ENCODE results near the gene MTHFD2L. TPM values are rescaled to one million over a fixed set of nuclear protein-coding genes. Genes with fewer than 3 reads are reported as not detected.

Gene MTHFD2L
- total and polyA plus RNA-seq, 10 of the 15 experiments (the other 5 are each of a cell fraction or from before 2014, with no cell fraction given) = 4.8 to 25.4 (median 14.4) TPM

GRCh38 chr4:74297539-74297938, 139.6 kb downstream of the MTHFD2L start:
- no peak for TF ChIP-seq SREBF1 (IDR thresholded peaks at IDR 0.05; ENCODE audit: low read length)
- TF ChIP-seq EED (IDR thresholded peaks at IDR 0.05; ENCODE audit: low read depth) = no peak
- no peak for TF ChIP-seq CHD1 (IDR thresholded peaks at IDR 0.05; ENCODE audit: low read depth, low read length)
- TF ChIP-seq SIX5 (IDR thresholded peaks at IDR 0.05; ENCODE audit: low read depth, low read length, severe bottlenecking) = no peak
- no peak for TF ChIP-seq CBFB (IDR thresholded peaks at IDR 0.05; ENCODE audit: low read depth)
- no peak for TF ChIP-seq YY1 (IDR thresholded peaks at IDR 0.05; ENCODE audit: low read depth, low read length)
- no peak for TF ChIP-seq ATF2 (IDR thresholded peaks at IDR 0.05; ENCODE audit: low read length)
- TF ChIP-seq CBX3 (IDR thresholded peaks at IDR 0.05; ENCODE audit: borderline replicate concordance, low read depth) = no peak
- TF ChIP-seq KDM1A (IDR thresholded peaks at IDR 0.05; ENCODE audit: borderline replicate concordance) = no peak
- no peak for TF ChIP-seq HDAC6 (IDR thresholded peaks at IDR 0.05; ENCODE audit: unreplicated experiment)
- TF ChIP-seq RUNX3 (IDR thresholded peaks at IDR 0.05; ENCODE audit: low read length) = no peak
- TF ChIP-seq SMAD5 (IDR thresholded peaks at IDR 0.05; ENCODE audit: low read depth) = no peak
- no peak for TF ChIP-seq E2F8 (IDR thresholded peaks at IDR 0.05; ENCODE audit: low read depth, partially characterized antibody)
- TF ChIP-seq PKNOX1 (IDR thresholded peaks at IDR 0.05) = no peak
- TF ChIP-seq CREM (IDR thresholded peaks at IDR 0.05; ENCODE audit: low read depth) = no peak
- no peak for TF ChIP-seq NFXL1 (IDR thresholded peaks at IDR 0.05; ENCODE audit: borderline replicate concordance)
- Histone ChIP-seq H3K4me3 (no peak overlapping the region), H3K27me3 (replicated peaks in 1 of 2; ENCODE audit: control insufficient read depth in 2 of 2, insufficient read depth in 2 of 2, low read length in 1 of 2) (no peaks in the 10 kb centered on the region), H3K4me1 (ENCODE audit: control insufficient read depth, insufficient read depth, low read length) (no peaks in the 10 kb centered on the region), H3K4me2 (ENCODE audit: control insufficient read depth, insufficient read depth) (no peak overlapping the region), H3K79me2 (ENCODE audit: control insufficient read depth, insufficient read depth, low read length) (no peaks in the 10 kb centered on the region), H3K9me3 (replicated peaks; ENCODE audit: control insufficient read depth, insufficient read depth, low read length) (no peaks in the 10 kb centered on the region), H3K27ac (ENCODE audit: control insufficient read depth, insufficient read depth) (no peak overlapping the region), H4K20me1 (ENCODE audit: control insufficient read depth, insufficient read depth) (no peaks in the 10 kb centered on the region), H3K36me3 (ENCODE audit: control insufficient read depth in 2 of 2, insufficient read depth in 2 of 2, low read length in 1 of 2) (no peaks in the 10 kb centered on the region), H3K9ac (ENCODE audit: control insufficient read depth, insufficient read depth, low read length) (no peak overlapping the region), H2AFZ (ENCODE audit: control insufficient read depth, low read depth, low read length) (no peak overlapping the region)
- no TSS peak for BruUV-seq (replicated peaks)
- ChIA-PET RAD21 (ENCODE audit: unreplicated experiment) (no interaction called here), POLR2A (no interaction called here), SMC1A (ENCODE audit: uncharacterized antibody, unreplicated experiment) (interaction anchor here (2.0 kb wide), 1 partner anchor 103 kb away, joined by 6 read pairs; no protein-coding TSS in a partner anchor), CTCF (interaction anchor here (1.0 to 1.5 kb wide), 3 partner anchors 15 to 114 kb away, joined by 3 read pairs; no protein-coding TSS in a partner anchor)
- ATAC-seq = no peak
- no peak for DNase-seq (ENCODE audit: low read depth, low spot score)
- FAIRE-seq = no peak
- intact Hi-C loops (cut with micrococcal nuclease; ENCODE audit: unreplicated experiment) = no loop called here
- in situ Hi-C loops (cut with MboI) = no loop called here
- WGBS (ENCODE audit: insufficient coverage, insufficient replicate concordance, low lambda C conversion rate, missing lambda C conversion rate) = 0% methylated on average over 1 of the region's 1 CpG
